ENCODE measurements around the gene SMYD3. TPM values are rescaled to one million over a fixed set of nuclear protein-coding genes. Genes with fewer than 3 reads are reported as not detected.

Gene SMYD3
- total and polyA plus RNA-seq, 2 donors (not counting 1 experiment from before 2014, with no cell fraction given), result 9.7 to 37.2 TPM

- no peaks in the 10 kb centered on the region for H3K36me3 ChIP-seq (replicated peaks in 1 of 2; ENCODE audit: control extremely low read depth in 1 of 2, control insufficient read depth in 1 of 2, extremely low read depth in 1 of 2, insufficient read depth in 2 of 2, low read length in 1 of 2)
- H3K9me3 Mint-ChIP-seq (ENCODE audit: insufficient read depth), result no peaks in the 10 kb centered on the region
- POLR2A ChIA-PET, result no interaction called here
- no peaks in the 10 kb centered on the region for H3K79me2 ChIP-seq (ENCODE audit: control insufficient read depth, insufficient read depth, low read length)
- H3K4me3 Mint-ChIP-seq, result no peak overlapping the region
- no peaks in the 10 kb centered on the region for H3K9me3 ChIP-seq (ENCODE audit: control extremely low read depth in 1 of 3, control insufficient read depth in 2 of 3, insufficient read depth in 1 of 3, low read length in 2 of 3)
- no peak overlapping the region for H3K27ac Mint-ChIP-seq
- H4K20me1 ChIP-seq (ENCODE audit: control insufficient read depth, insufficient read depth, low read length, poor library complexity, severe bottlenecking), result no peaks in the 10 kb centered on the region
- ATAC-seq (ENCODE audit: low read depth) (no peak), DNase-seq (no peak)
- CTCF ChIA-PET, result interaction anchor here (0.9 to 1.6 kb wide), 4 partner anchors 267 to 1128 kb away, joined by 3 to 5 read pairs (median 4); partner anchors contain the start of gene KIF26B
- no peak overlapping the region for H2AFZ ChIP-seq (ENCODE audit: insufficient read depth, low read depth, low read length, poor library complexity, severe bottlenecking)
- WGBS (ENCODE audit: insufficient coverage), result 100% methylated on average over 3 of the region's 3 CpGs
- H3K27me3 Mint-ChIP-seq, result no peaks in the 10 kb centered on the region
- H3K27ac ChIP-seq (ENCODE audit: low read length in 2 of 2), result no peak overlapping the region
- H3K4me2 ChIP-seq (replicated peaks; ENCODE audit: low read depth, low read length, poor library complexity, severe bottlenecking), result no peak overlapping the region
- H3K4me1 ChIP-seq (ENCODE audit: control insufficient read depth in 2 of 2, insufficient read depth in 2 of 2, low read length in 2 of 2), result no peaks in the 10 kb centered on the region
- no peaks in the 10 kb centered on the region for H3K27me3 ChIP-seq (replicated peaks in 1 of 4; ENCODE audit: control extremely low read depth in 1 of 4, control insufficient read depth in 3 of 4, insufficient read depth in 4 of 4, low read length in 3 of 4)
- intact Hi-C loops (cut with micrococcal nuclease), result no loop called here
- no peak overlapping the region for H3K4me3 ChIP-seq (ENCODE audit: control extremely low read depth in 1 of 5, extremely low read depth in 1 of 5, insufficient read depth in 1 of 5, low read depth in 2 of 5, low read length in 4 of 5)
- no peak overlapping the region for H3K9ac ChIP-seq (ENCODE audit: low read length)
- H3K4me1 Mint-ChIP-seq, result no peaks in the 10 kb centered on the region
- TF ChIP-seq EZH2 (IDR thresholded peaks at IDR 0.05; ENCODE audit: borderline replicate concordance, insufficient read depth, low read depth, low read length, poor library complexity, severe bottlenecking) (no peak), CTCF (IDR thresholded peaks at IDR 0.05) (no peak)
Measured at GRCh38 chr1:246280551-246280950, 226.5 kb downstream of the SMYD3 start.

GRCh38 chr1:246279402-246279801 is 227.7 kb downstream of the SMYD3 start:
- Histone ChIP-seq H2AFZ (ENCODE audit: insufficient read depth, low read depth, low read length, poor library complexity, severe bottlenecking) (no peak overlapping the region), H4K20me1 (ENCODE audit: control insufficient read depth, insufficient read depth, low read length, poor library complexity, severe bottlenecking) (no peaks in the 10 kb centered on the region)

More at GRCh38 chr1:246279402-246279801, 227.7 kb downstream of the SMYD3 start:
- Histone ChIP-seq H3K4me2 (replicated peaks; ENCODE audit: low read depth, low read length, poor library complexity, severe bottlenecking) (no peak overlapping the region), H3K4me1 (ENCODE audit: control insufficient read depth in 2 of 2, insufficient read depth in 2 of 2, low read length in 2 of 2) (no peaks in the 10 kb centered on the region), H3K4me3 (ENCODE audit: control extremely low read depth in 1 of 5, extremely low read depth in 1 of 5, insufficient read depth in 1 of 5, low read depth in 2 of 5, low read length in 4 of 5) (no peak overlapping the region), H3K9me3 (ENCODE audit: control extremely low read depth in 1 of 3, control insufficient read depth in 2 of 3, insufficient read depth in 1 of 3, low read length in 2 of 3) (no peaks in the 10 kb centered on the region), H3K27me3 (replicated peaks in 1 of 4; ENCODE audit: control extremely low read depth in 1 of 4, control insufficient read depth in 3 of 4, insufficient read depth in 4 of 4, low read length in 3 of 4) (no peaks in the 10 kb centered on the region), H3K27ac (ENCODE audit: low read length in 2 of 2) (no peak overlapping the region), H3K36me3 (replicated peaks in 1 of 2; ENCODE audit: control extremely low read depth in 1 of 2, control insufficient read depth in 1 of 2, extremely low read depth in 1 of 2, insufficient read depth in 2 of 2, low read length in 1 of 2) (no peaks in the 10 kb centered on the region), H3K9ac (ENCODE audit: low read length) (no peak overlapping the region), H3K79me2 (ENCODE audit: control insufficient read depth, insufficient read depth, low read length) (no peaks in the 10 kb centered on the region)
- Mint-ChIP-seq H3K4me3 (no peak overlapping the region), H3K4me1 (no peaks in the 10 kb centered on the region), H3K27me3 (no peaks in the 10 kb centered on the region), H3K9me3 (ENCODE audit: insufficient read depth) (no peaks in the 10 kb centered on the region), H3K27ac (no peak overlapping the region)
- DNase-seq (no peak), ATAC-seq (ENCODE audit: low read depth) (no peak)
- CTCF ChIA-PET, result interaction anchor here (1.3 to 1.6 kb wide), 2 partner anchors 266 to 1127 kb away, joined by 4 to 5 read pairs; no protein-coding TSS in a partner anchor
- WGBS (ENCODE audit: insufficient coverage), result no CpG with 5 or more reads among the region's 5 CpGs
- intact Hi-C loops (cut with micrococcal nuclease), result no loop called here
- POLR2A ChIA-PET, result no interaction called here
- TF ChIP-seq CTCF (IDR thresholded peaks at IDR 0.05), result no peak
- no peak for TF ChIP-seq EZH2 (IDR thresholded peaks at IDR 0.05; ENCODE audit: borderline replicate concordance, insufficient read depth, low read depth, low read length, poor library complexity, severe bottlenecking)
